ENCODE data around the gene SKAP1.
A peak's percentile ranks its signal among the peaks of the same experiment; 100 is the strongest.
"Not testable (repeated sequence)": the region's sequence is repeated elsewhere in the genome, so short reads cannot be mapped to it uniquely, and the experiment has no call there.

Gene SKAP1

DNA sequence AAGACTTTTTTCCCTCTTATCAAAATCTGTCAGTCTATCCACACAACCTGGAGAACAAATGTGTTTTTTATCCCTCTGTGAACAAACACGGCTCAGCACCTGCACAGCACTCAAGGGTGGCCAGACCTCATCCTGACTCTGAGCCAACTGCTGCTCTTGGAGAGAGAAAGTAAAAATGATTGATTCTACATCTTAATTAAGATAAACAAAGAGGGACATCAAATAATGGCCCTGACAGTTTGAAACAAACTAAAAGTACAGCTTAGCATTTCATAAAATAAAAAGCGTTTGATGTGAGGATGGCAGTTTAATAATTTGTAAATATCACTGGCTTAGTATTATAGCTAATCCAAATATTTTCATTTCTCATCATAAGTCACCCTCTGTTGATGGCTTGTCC, 216.2 kb downstream of the SKAP1 start:
- Histone ChIP-seq H3K36me3 (ENCODE audit: insufficient read depth, low read length) (no peaks in the 10 kb centered on the region), H3K27me3 (ENCODE audit: control insufficient read depth, insufficient read depth, low read length) (peaks cover 85% of the 10 kb centered on the region), H3K4me1 (ENCODE audit: control insufficient read depth, insufficient read depth, low read length) (no peaks in the 10 kb centered on the region), H3K9ac (ENCODE audit: low read depth, low read length) (no peak overlapping the region), H3K9me3 (replicated peaks; ENCODE audit: low read length) (no peaks in the 10 kb centered on the region), H3K4me2 (ENCODE audit: low read length) (no peak overlapping the region), H3K4me3 (ENCODE audit: low read length) (no peak overlapping the region)

GRCh38 chr17:48211787-48212186, 218.2 kb downstream of the SKAP1 start:
- no peaks in the 10 kb centered on the region for H3K4me1 ChIP-seq (ENCODE audit: control insufficient read depth, insufficient read depth, low read length)
- peaks cover 79% of the 10 kb centered on the region for H3K27me3 ChIP-seq (ENCODE audit: control insufficient read depth, insufficient read depth, low read length)
- no peak overlapping the region for H3K9ac ChIP-seq (ENCODE audit: low read depth, low read length)

DNA sequence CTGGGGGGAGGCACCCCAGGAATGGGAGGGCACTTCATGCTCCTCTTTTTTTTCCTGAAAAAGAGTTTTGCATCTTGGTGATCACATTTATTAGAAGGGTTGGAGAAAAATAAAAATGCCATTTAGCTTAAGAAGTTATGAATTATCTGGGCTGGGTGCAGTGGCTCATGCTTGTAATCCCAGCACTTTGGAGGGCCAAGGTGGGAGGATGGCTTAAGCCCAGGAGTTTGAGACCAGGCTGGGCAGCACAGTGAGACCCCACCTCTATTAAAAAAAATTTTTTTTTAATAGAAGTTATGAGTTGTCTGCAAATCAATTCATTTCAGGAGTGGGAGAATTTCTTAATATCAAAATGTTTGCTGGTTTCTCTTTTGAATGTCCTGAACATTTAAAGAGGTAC, 219.0 kb downstream of the SKAP1 start:
- Histone ChIP-seq H3K9ac (ENCODE audit: low read depth, low read length) (no peak overlapping the region), H3K4me3 (ENCODE audit: low read length) (no peak overlapping the region), H3K9me3 (replicated peaks; ENCODE audit: low read length) (no peaks in the 10 kb centered on the region), H3K27me3 (ENCODE audit: control insufficient read depth, insufficient read depth, low read length) (peaks cover 73% of the 10 kb centered on the region), H3K4me2 (ENCODE audit: low read length) (no peak overlapping the region), H3K4me1 (ENCODE audit: control insufficient read depth, insufficient read depth, low read length) (no peaks in the 10 kb centered on the region), H3K36me3 (ENCODE audit: insufficient read depth, low read length) (no peaks in the 10 kb centered on the region)

More at GRCh38 chr17:48211787-48212186, 218.2 kb downstream of the SKAP1 start:
- H3K36me3 ChIP-seq (ENCODE audit: insufficient read depth, low read length), result no peaks in the 10 kb centered on the region
- H3K4me2 ChIP-seq (ENCODE audit: low read length), result no peak overlapping the region
- H3K9me3 ChIP-seq (replicated peaks; ENCODE audit: low read length), result no peaks in the 10 kb centered on the region
- no peak overlapping the region for H3K4me3 ChIP-seq (ENCODE audit: low read length)

GRCh38 chr17:48209973-48210372, 220.0 kb downstream of the SKAP1 start:
- H3K9ac ChIP-seq (ENCODE audit: low read depth, low read length), result no peak overlapping the region
- H3K36me3 ChIP-seq (ENCODE audit: insufficient read depth, low read length), result no peaks in the 10 kb centered on the region
- no peak overlapping the region for H3K4me3 ChIP-seq (ENCODE audit: low read length)
- no peaks in the 10 kb centered on the region for H3K4me1 ChIP-seq (ENCODE audit: control insufficient read depth, insufficient read depth, low read length)
- peaks cover 80% of the 10 kb centered on the region for H3K27me3 ChIP-seq (ENCODE audit: control insufficient read depth, insufficient read depth, low read length)
- no peak overlapping the region for H3K4me2 ChIP-seq (ENCODE audit: low read length)
- H3K9me3 ChIP-seq (replicated peaks; ENCODE audit: low read length), result no peaks in the 10 kb centered on the region

DNA sequence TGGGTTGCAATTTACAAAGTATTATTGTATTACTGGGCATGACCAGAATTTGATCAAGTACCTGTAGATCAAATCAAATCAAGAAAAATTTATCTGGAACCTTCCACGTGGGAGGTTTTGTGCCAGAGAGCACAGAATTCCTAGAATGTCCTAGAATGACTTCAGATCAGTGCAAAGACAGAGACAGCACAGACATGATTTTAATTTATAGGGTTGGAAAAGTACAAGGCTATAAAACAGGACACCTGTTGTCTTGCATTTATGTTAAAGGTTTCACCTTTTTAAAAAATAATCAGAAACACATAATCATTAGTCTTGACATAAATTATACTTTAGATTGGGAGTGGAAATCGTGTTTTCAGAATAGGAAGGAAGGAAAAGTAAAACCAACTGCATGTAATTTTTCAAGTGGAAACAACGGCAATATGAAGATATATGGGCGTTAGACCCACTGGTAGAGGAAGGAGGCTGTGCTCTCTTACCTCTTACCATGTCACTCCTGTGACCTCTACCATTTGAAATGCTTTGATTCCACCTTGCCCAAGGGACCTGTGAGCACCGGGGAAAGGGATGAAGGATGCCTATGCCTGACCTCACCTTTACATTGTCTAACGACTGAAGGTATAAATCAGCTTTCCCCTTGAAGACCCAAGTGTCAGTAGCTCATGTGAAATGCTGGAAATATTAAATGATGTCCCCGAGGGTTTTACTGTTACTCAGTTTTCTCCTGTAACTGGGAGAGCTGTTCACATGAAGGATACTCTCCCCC, 222.1 kb downstream of the SKAP1 start:
- H3K4me3 ChIP-seq (ENCODE audit: low read length), result no peak overlapping the region
- no peak overlapping the region for H3K9ac ChIP-seq (ENCODE audit: low read depth, low read length)
- no peaks in the 10 kb centered on the region for H3K36me3 ChIP-seq (ENCODE audit: insufficient read depth, low read length)
- H3K9me3 ChIP-seq (replicated peaks; ENCODE audit: low read length), result no peaks in the 10 kb centered on the region
- H3K27me3 ChIP-seq (ENCODE audit: control insufficient read depth, insufficient read depth, low read length), result peaks cover 83% of the 10 kb centered on the region
- H3K4me1 ChIP-seq (ENCODE audit: control insufficient read depth, insufficient read depth, low read length), result no peaks in the 10 kb centered on the region
- no peak overlapping the region for H3K4me2 ChIP-seq (ENCODE audit: low read length)

- H3K27me3 ChIP-seq (ENCODE audit: control insufficient read depth, insufficient read depth, low read length), result peaks cover 83% of the 10 kb centered on the region
- H3K9me3 ChIP-seq (replicated peaks; ENCODE audit: low read length); H3K4me2 ChIP-seq (ENCODE audit: low read length); H3K4me1 ChIP-seq (ENCODE audit: control insufficient read depth, insufficient read depth, low read length); H3K36me3 ChIP-seq (ENCODE audit: insufficient read depth, low read length); H3K4me3 ChIP-seq (ENCODE audit: low read length); H3K9ac ChIP-seq (ENCODE audit: low read depth, low read length): not testable (repeated sequence)
These were observed 223.0 kb downstream of the SKAP1 start for GRCh38 chr17:48207036-48207435.

- H3K4me1 ChIP-seq (ENCODE audit: control insufficient read depth, insufficient read depth, low read length), result no peaks in the 10 kb centered on the region
- no peak overlapping the region for H3K4me2 ChIP-seq (ENCODE audit: low read length)
- peaks cover 76% of the 10 kb centered on the region for H3K27me3 ChIP-seq (ENCODE audit: control insufficient read depth, insufficient read depth, low read length)
- H3K4me3 ChIP-seq (ENCODE audit: low read length), result no peak overlapping the region
- no peak overlapping the region for H3K9ac ChIP-seq (ENCODE audit: low read depth, low read length)
- H3K9me3 ChIP-seq (replicated peaks; ENCODE audit: low read length), result no peaks in the 10 kb centered on the region
- H3K36me3 ChIP-seq (ENCODE audit: insufficient read depth, low read length), result no peaks in the 10 kb centered on the region
These were observed 227.1 kb downstream of the SKAP1 start for GRCh38 chr17:48202959-48203358.

GRCh38 chr17:48198950-48199541, 231.0 kb downstream of the SKAP1 start:
- H3K36me3 ChIP-seq (ENCODE audit: insufficient read depth, low read length), result no peaks in the 10 kb centered on the region
- no peak overlapping the region for H3K4me3 ChIP-seq (ENCODE audit: low read length)
- no peaks in the 10 kb centered on the region for H3K9me3 ChIP-seq (replicated peaks; ENCODE audit: low read length)
- H3K9ac ChIP-seq (ENCODE audit: low read depth, low read length), result no peak overlapping the region
- peaks cover 7% of the 10 kb centered on the region for H3K4me1 ChIP-seq (ENCODE audit: control insufficient read depth, insufficient read depth, low read length)
- H3K4me2 ChIP-seq (ENCODE audit: low read length), result no peak overlapping the region
- peaks cover 75% of the 10 kb centered on the region for H3K27me3 ChIP-seq (ENCODE audit: control insufficient read depth, insufficient read depth, low read length)

DNA sequence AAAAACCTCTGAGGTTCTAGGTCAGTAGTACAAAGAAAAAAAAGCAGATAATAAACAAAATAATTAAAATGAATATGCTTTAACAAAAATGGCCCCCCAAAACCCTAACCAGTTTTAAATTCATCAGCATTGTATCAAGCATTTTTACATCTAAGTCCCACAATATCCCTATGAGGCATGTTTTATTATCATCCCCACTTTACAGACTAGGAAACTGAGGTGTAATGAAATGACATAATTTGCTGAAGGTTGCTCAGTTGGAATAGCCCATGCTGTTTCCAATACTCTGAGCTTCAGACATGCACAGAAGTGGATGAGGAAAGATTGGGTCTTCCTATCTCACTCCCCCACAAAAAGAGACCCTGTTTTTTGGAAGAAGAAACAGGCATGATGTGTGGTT, 234.1 kb downstream of the SKAP1 start:
- no peak overlapping the region for H3K4me3 ChIP-seq (ENCODE audit: low read length)
- peaks cover 56% of the 10 kb centered on the region for H3K27me3 ChIP-seq (ENCODE audit: control insufficient read depth, insufficient read depth, low read length)
- H3K9me3 ChIP-seq (replicated peaks; ENCODE audit: low read length), result no peaks in the 10 kb centered on the region
- no peak overlapping the region for H3K9ac ChIP-seq (ENCODE audit: low read depth, low read length)
- H3K36me3 ChIP-seq (ENCODE audit: insufficient read depth, low read length), result no peaks in the 10 kb centered on the region
- no peak overlapping the region for H3K4me2 ChIP-seq (ENCODE audit: low read length)
- H3K4me1 ChIP-seq (ENCODE audit: control insufficient read depth, insufficient read depth, low read length), result peaks cover 18% of the 10 kb centered on the region

DNA sequence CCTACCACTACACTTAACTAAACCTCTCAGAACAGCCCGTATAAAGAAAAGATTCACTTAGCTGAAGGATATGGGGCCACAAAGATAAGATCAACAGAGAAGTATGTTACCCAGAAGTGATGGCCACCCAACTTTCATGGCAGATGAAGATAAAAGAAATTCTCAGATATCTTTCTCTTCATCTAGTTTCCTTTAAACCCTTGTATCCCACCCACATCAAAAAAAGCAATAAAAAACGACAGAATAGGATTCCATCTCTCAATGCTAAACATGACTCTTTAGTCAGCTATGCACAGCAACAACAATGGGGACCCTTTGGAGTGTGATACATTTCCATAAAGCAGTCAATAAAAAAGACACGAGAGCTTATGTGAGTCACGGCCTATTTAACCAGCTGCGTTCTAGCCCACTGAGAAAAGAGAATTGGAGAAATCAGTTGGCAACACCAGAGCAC, 235.9 kb downstream of the SKAP1 start:
- H3K4me3 ChIP-seq (ENCODE audit: low read length), result no peak overlapping the region
- H3K27me3 ChIP-seq (ENCODE audit: control insufficient read depth, insufficient read depth, low read length), result peaks cover 44% of the 10 kb centered on the region
- H3K4me1 ChIP-seq (ENCODE audit: control insufficient read depth, insufficient read depth, low read length), result peaks cover 18% of the 10 kb centered on the region
- H3K9ac ChIP-seq (ENCODE audit: low read depth, low read length), result no peak overlapping the region
- H3K36me3 ChIP-seq (ENCODE audit: insufficient read depth, low read length), result no peaks in the 10 kb centered on the region
- no peaks in the 10 kb centered on the region for H3K9me3 ChIP-seq (replicated peaks; ENCODE audit: low read length)
- H3K4me2 ChIP-seq (ENCODE audit: low read length), result peak overlapping the region; percentile 44

DNA sequence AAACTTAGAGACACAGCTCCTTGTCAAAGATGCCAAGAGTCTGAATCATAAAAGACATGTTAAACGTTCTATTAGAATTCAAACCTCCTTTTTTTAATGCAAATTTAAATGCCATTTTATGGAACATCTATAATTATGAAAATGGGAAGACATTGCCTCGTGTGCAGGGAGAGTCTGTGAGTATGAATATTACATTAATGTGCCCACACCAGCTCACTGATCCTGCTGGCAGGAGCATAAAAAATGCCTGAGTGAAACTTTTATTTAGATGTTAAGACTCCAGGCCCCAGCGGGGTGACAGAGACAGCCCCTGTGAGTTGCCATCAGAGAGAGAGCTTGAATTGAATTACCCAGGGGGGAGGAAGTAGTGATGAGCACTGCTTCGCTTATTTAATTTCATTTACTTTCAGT, 237.7 kb downstream of the SKAP1 start:
- H3K4me3 ChIP-seq (ENCODE audit: low read length), result no peak overlapping the region
- H3K9me3 ChIP-seq (replicated peaks; ENCODE audit: low read length), result no peaks in the 10 kb centered on the region
- H3K4me1 ChIP-seq (ENCODE audit: control insufficient read depth, insufficient read depth, low read length), result peaks cover 18% of the 10 kb centered on the region
- H3K9ac ChIP-seq (ENCODE audit: low read depth, low read length), result no peak overlapping the region
- H3K4me2 ChIP-seq (ENCODE audit: low read length), result no peak overlapping the region
- H3K36me3 ChIP-seq (ENCODE audit: insufficient read depth, low read length), result no peaks in the 10 kb centered on the region
- H3K27me3 ChIP-seq (ENCODE audit: control insufficient read depth, insufficient read depth, low read length), result peaks cover 44% of the 10 kb centered on the region

DNA sequence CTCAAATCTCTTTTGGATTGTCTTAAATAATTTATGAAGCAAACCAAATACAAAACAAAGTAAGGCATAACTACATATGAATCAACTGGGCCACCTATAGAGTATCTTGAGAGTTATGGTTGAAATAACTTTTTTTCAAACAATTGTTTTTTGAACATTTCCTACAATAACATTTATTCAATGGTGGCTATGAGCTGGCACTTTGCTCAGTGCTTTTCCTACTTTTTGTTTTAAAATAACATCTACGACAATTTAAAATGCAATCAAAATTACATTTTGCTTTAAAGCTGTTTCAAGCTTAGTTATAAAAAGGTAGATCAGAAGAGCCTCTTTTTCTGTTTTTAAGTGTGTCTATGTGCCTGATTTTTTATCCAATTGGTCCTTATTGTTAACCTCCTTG, 238.7 kb downstream of the SKAP1 start:
- Histone ChIP-seq H3K4me3 (ENCODE audit: low read length) (no peak overlapping the region), H3K4me2 (ENCODE audit: low read length) (no peak overlapping the region), H3K27me3 (ENCODE audit: control insufficient read depth, insufficient read depth, low read length) (peaks cover 50% of the 10 kb centered on the region), H3K36me3 (ENCODE audit: insufficient read depth, low read length) (no peaks in the 10 kb centered on the region), H3K9ac (ENCODE audit: low read depth, low read length) (no peak overlapping the region), H3K9me3 (replicated peaks; ENCODE audit: low read length) (no peaks in the 10 kb centered on the region), H3K4me1 (ENCODE audit: control insufficient read depth, insufficient read depth, low read length) (peaks cover 18% of the 10 kb centered on the region)

Data from skeletal muscle satellite cell (primary cell).